Panc1 (cell line): ENCODE measurements around the gene ZNFX1. TPM values are rescaled to one million over a fixed set of nuclear protein-coding genes. Genes with fewer than 3 reads are reported as not detected.

Experiments used
- ATAC-seq: fragments of 200-7000 bp; cut with Tn5 transposase; 2 replicates; pipeline ENCODE4 v1.9.1; 2020; ENCODE audit warnings: mild to moderate bottlenecking, moderate library complexity
- BruUV-seq: library from RNA; stranded (reverse); fragments of 400-500 nt; replicated peaks from 2 replicates; lab custom pipeline; 2021; lab: Mats Ljungman, UMichigan
- CTCF ChIA-PET: fragments of 300-600 bp; sonication (Branson Sonifier 250); formaldehyde crosslinking; loops from one replicate; lab custom pipeline; 2022; ENCODE audit warnings: antibody characterized with exemption; lab: Charles Lee
- POLR2A ChIA-PET: fragments of 300-600 bp; sonication (Branson Sonifier 250); formaldehyde crosslinking; loops from one replicate; lab custom pipeline; 2022; ENCODE audit warnings: antibody characterized with exemption; lab: Charles Lee
- DNase-seq: peaks from one replicate; pipeline ENCODE4 v3.0.0-alpha.2; 2010; ENCODE audit warnings: low read depth, low spot score
- H3K27ac ChIP-seq: 2 replicates; pipeline ENCODE4 v1.5.1; 2011; ENCODE audit warnings: mild to moderate bottlenecking, low read length, inconsistent platforms
- H3K27me3 ChIP-seq: fragments of 200-500 bp; sonication (Bioruptor generic); 2 replicates; pipeline ENCODE4 v1.6.0; 2014; ENCODE audit warnings: low read length, inconsistent platforms; ENCODE audit not compliant: control insufficient read depth, insufficient read depth
- H3K36me3 ChIP-seq: fragments of 200-500 bp; sonication (Bioruptor generic); 2 replicates; pipeline ENCODE4 v1.5.1; 2014; ENCODE audit warnings: inconsistent platforms, mild to moderate bottlenecking, low read length, moderate library complexity; ENCODE audit not compliant: control insufficient read depth, insufficient read depth
- H3K4me1 ChIP-seq: 2 replicates; pipeline ENCODE4 v1.5.1; 2011; ENCODE audit warnings: inconsistent platforms, mild to moderate bottlenecking, low read length, moderate library complexity; ENCODE audit not compliant: control insufficient read depth, insufficient read depth
- H3K4me3 ChIP-seq, 2 experiments: 2 replicates each; pipeline ENCODE4 v1.5.1; 2011 to 2012; ENCODE audit warnings: low read depth in 2 of 2, low read length in 2 of 2, mild to moderate bottlenecking in 2 of 2, inconsistent platforms in 1 of 2, moderate library complexity in 1 of 2
- H3K9me3 ChIP-seq: fragments of 200-500 bp; sonication (Bioruptor generic); 2 replicates; pipeline ENCODE4 v1.5.1; 2014; ENCODE audit warnings: low read depth, mild to moderate bottlenecking, inconsistent platforms, low read length, moderate library complexity; ENCODE audit not compliant: control insufficient read depth, insufficient read depth
- CTCF ChIP-seq: fragments of 450-650 bp; IDR thresholded peaks from 2 replicates; pipeline ENCODE4 v1.5.1; 2017; ENCODE audit warnings: mild to moderate bottlenecking
- POLR2AphosphoS5 ChIP-seq: IDR thresholded peaks from 2 replicates; pipeline ENCODE4 v1.6.1; 2012; ENCODE audit warnings: mild to moderate bottlenecking, low read depth, low read length, moderate library complexity
- REST ChIP-seq, 2 experiments: IDR thresholded peaks; 2 replicates each; pipeline ENCODE4 v1.6.1; 2011 to 2012; ENCODE audit warnings: low read depth in 2 of 2, control low read depth in 1 of 2, low read length in 1 of 2, mild to moderate bottlenecking in 1 of 2, moderate library complexity in 1 of 2; ENCODE audit not compliant: insufficient read depth in 1 of 2
- SIN3A ChIP-seq: IDR thresholded peaks from 2 replicates; pipeline ENCODE4 v1.6.1; 2012; ENCODE audit warnings: low read depth, mild to moderate bottlenecking, low read length, moderate library complexity, borderline replicate concordance; ENCODE audit not compliant: insufficient read depth
- TCF7L2 ChIP-seq: IDR thresholded peaks from 2 replicates; pipeline ENCODE4 v1.6.1; 2011; ENCODE audit warnings: mild to moderate bottlenecking, low read depth, low read length, inconsistent platforms
- in situ Hi-C: cut with HindIII; loops from 2 replicates; pipeline ENCODE4 v1.10.0; 2016; ENCODE audit warnings: low sequenced_read_pairs, low pct_unique_long_range_greater_than_20kb
- intact Hi-C: fragments of 100-400 bp; cut with micrococcal nuclease; formaldehyde crosslinking; loops from one replicate; pipeline ENCODE4 v1.10.0; 2022; ENCODE audit not compliant: unreplicated experiment
- total RNA-seq: library from RNA; stranded (reverse); gene quantifications from one replicate; pipeline ENCODE4 v1.2.1, GENCODE V29; 2021; ENCODE audit not compliant: unreplicated experiment

Gene ZNFX1
- total RNA-seq, 1 experiment from 2014 or later = 39.4 TPM

- CTCF ChIA-PET = interaction anchor here (0.7 kb wide), 2 partner anchors 82 to 178 kb away, joined by 3 to 10 read pairs; no protein-coding TSS in a partner anchor
These were observed 63.3 kb downstream of the ZNFX1 start for GRCh38 chr20:49214571-49214970.

GRCh38 chr20:49210757-49211110 is 67.1 kb downstream of the ZNFX1 start:
- intact Hi-C loops = no loop called here
- no TSS peak for BruUV-seq

More at GRCh38 chr20:49214571-49214970, 63.3 kb downstream of the ZNFX1 start:
- no peaks in the 10 kb centered on the region; the same call in 1 of the 2 replicates for H3K9me3 ChIP-seq
- no TSS peak for BruUV-seq
- TF ChIP-seq POLR2AphosphoS5 (no peak), SIN3A (no peak), TCF7L2 (no peak), REST (IDR thresholded peaks at IDR 0.05; ENCODE audit: insufficient read depth in 1 of 2, low read depth in 2 of 2, low read length in 1 of 2) (no peak), CTCF (no peak)
- DNase-seq (no peak), ATAC-seq (no peak)
- H3K4me3 ChIP-seq = no peak overlapping the region
- H3K4me1 ChIP-seq = peaks cover 3% of the 10 kb centered on the region; the same call in 1 of the 2 replicates
- H3K27ac ChIP-seq = no peak overlapping the region
- no peaks in the 10 kb centered on the region for H3K27me3 ChIP-seq
- POLR2A ChIA-PET = interaction anchor here (0.6 kb wide), 1 partner anchor 9 kb away, joined by 6 read pairs; no protein-coding TSS in a partner anchor
- H3K36me3 ChIP-seq = no peaks in the 10 kb centered on the region; the same call in 1 of the 2 replicates
- intact Hi-C loops (no loop called here), in situ Hi-C loops (no loop called here)

More at GRCh38 chr20:49210757-49211110, 67.1 kb downstream of the ZNFX1 start:
- Histone ChIP-seq H3K4me3 (no peak overlapping the region), H3K36me3 (no peaks in the 10 kb centered on the region), H3K27me3 (no peaks in the 10 kb centered on the region), H3K27ac (no peak overlapping the region), H3K9me3 (no peaks in the 10 kb centered on the region; the same call in 1 of the 2 replicates), H3K4me1 (no peaks in the 10 kb centered on the region)
- ChIA-PET POLR2A (no interaction called here), CTCF (no interaction called here)
- in situ Hi-C loops = no loop called here
- TF ChIP-seq CTCF (no peak), TCF7L2 (no peak), REST (IDR thresholded peaks at IDR 0.05; ENCODE audit: insufficient read depth in 1 of 2, low read depth in 2 of 2, low read length in 1 of 2) (no peak), SIN3A (no peak), POLR2AphosphoS5 (no peak)
- ATAC-seq = no peak
- no peak for DNase-seq
